HEK293T (cell line): ENCODE data around the gene HOXD11.

Experiments used
- CTCF ChIA-PET: fragments of 350-600 bp; formaldehyde crosslinking; extraction: SDS; loops from one replicate; lab custom pipeline; 2021; ENCODE audit warnings: antibody characterized with exemption, inconsistent platforms; lab: Yijun Ruan, JAX
- POLR2A ChIA-PET: fragments of 350-600 bp; formaldehyde crosslinking; extraction: SDS; loops from one replicate; lab custom pipeline; 2020; ENCODE audit warnings: antibody characterized with exemption, inconsistent platforms; lab: Yijun Ruan, JAX
- DNase-seq: peaks from one replicate; pipeline ENCODE4 v3.0.0; 2012; ENCODE audit warnings: mixed read lengths; ENCODE audit errors: extremely low spot score
- ARNT ChIP-seq: fragments of 450-650 bp; IDR thresholded peaks from 2 replicates; pipeline ENCODE4 v1.6.1; 2017; ENCODE audit warnings: mild to moderate bottlenecking
- BHLHE40 ChIP-seq: fragments of 450-650 bp; IDR thresholded peaks from 2 replicates; pipeline ENCODE4 v1.6.1; 2016; ENCODE audit warnings: mild to moderate bottlenecking, moderate library complexity, borderline replicate concordance
- CTBP1 ChIP-seq: fragments of 450-650 bp; IDR thresholded peaks from 2 replicates; pipeline ENCODE4 v1.6.1; 2016; ENCODE audit warnings: borderline replicate concordance
- ELF4 ChIP-seq: fragments of 450-650 bp; IDR thresholded peaks from 2 replicates; pipeline ENCODE4 v1.6.1; 2017; ENCODE audit warnings: antibody characterized with exemption
- FOXA1 ChIP-seq: fragments of 450-650 bp; IDR thresholded peaks from 2 replicates; pipeline ENCODE4 v1.6.1; 2016; ENCODE audit warnings: mild to moderate bottlenecking
- FOXK2 ChIP-seq: fragments of 450-650 bp; IDR thresholded peaks from 2 replicates; pipeline ENCODE4 v1.6.1; 2016; ENCODE audit warnings: mild to moderate bottlenecking
- FOXM1 ChIP-seq: fragments of 450-650 bp; IDR thresholded peaks from 2 replicates; pipeline ENCODE4 v1.6.1; 2017; ENCODE audit warnings: mild to moderate bottlenecking, borderline replicate concordance
- HDGF ChIP-seq: fragments of 450-650 bp; IDR thresholded peaks from 2 replicates; pipeline ENCODE4 v1.6.1; 2017; ENCODE audit warnings: antibody characterized with exemption, borderline replicate concordance
- L3MBTL2 ChIP-seq: fragments of 450-650 bp; conservative IDR thresholded peaks from 2 replicates; pipeline ENCODE4 v1.6.1; 2016; ENCODE audit warnings: mild to moderate bottlenecking
- LEF1 ChIP-seq: fragments of 450-650 bp; IDR thresholded peaks from 2 replicates; pipeline ENCODE4 v1.6.1; 2017; ENCODE audit warnings: mild to moderate bottlenecking, borderline replicate concordance
- NFRKB ChIP-seq: fragments of 450-650 bp; IDR thresholded peaks from 2 replicates; pipeline ENCODE4 v1.6.1; 2016; ENCODE audit warnings: mild to moderate bottlenecking, moderate library complexity
- SP1 ChIP-seq: fragments of 450-650 bp; IDR thresholded peaks from 2 replicates; pipeline ENCODE4 v1.6.1; 2017
- SUZ12 ChIP-seq: fragments of 450-650 bp; IDR thresholded peaks from 2 replicates; pipeline ENCODE4 v1.6.1; 2016; ENCODE audit warnings: mild to moderate bottlenecking
- TARDBP ChIP-seq: fragments of 450-650 bp; IDR thresholded peaks from 2 replicates; pipeline ENCODE4 v1.6.1; 2016
- ZNF384 ChIP-seq: fragments of 450-650 bp; IDR thresholded peaks from 2 replicates; pipeline ENCODE4 v1.6.1; 2016
- TF ChIP-seq, protein P1 (sequence below): fragments of 450-650 bp; IDR thresholded peaks from 2 replicates; pipeline ENCODE4 v1.6.1; 2016

The HOXD11 gene

DNA sequence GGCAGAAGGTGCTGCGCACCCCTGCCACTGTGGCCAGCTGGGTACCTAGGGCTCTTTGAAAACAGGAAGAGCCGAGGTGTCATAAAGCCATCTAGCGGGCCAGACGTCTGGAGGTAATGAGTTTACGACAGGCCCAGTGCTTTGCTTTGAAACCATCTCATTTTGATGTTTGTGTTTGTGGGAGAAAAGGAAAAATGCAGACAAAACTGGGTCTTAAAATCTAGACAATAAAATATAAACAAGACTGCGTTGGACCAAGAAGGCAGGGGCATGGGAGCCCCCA is 18.6 kb downstream of the HOXD11 start:
- POLR2A ChIA-PET, result interaction anchor here (3.8 kb wide), 1 partner anchor 20 kb away, joined by 24 read pairs; no protein-coding TSS in a partner anchor
- no peak for DNase-seq
- CTCF ChIA-PET, result interaction anchor here (1.9 to 2.8 kb wide), 2 partner anchors 526 to 529 kb away, joined by 6 to 25 read pairs; no protein-coding TSS in a partner anchor
- TF ChIP-seq CTBP1, result no peak
- TF ChIP-seq FOXM1, result no peak
- no peak for TF ChIP-seq HDGF
- no peak for TF ChIP-seq NFRKB
- TF ChIP-seq ARNT, result no peak
- no peak for TF ChIP-seq SUZ12
- TF ChIP-seq BHLHE40, result no peak
- TF ChIP-seq L3MBTL2, result no peak

DNA sequence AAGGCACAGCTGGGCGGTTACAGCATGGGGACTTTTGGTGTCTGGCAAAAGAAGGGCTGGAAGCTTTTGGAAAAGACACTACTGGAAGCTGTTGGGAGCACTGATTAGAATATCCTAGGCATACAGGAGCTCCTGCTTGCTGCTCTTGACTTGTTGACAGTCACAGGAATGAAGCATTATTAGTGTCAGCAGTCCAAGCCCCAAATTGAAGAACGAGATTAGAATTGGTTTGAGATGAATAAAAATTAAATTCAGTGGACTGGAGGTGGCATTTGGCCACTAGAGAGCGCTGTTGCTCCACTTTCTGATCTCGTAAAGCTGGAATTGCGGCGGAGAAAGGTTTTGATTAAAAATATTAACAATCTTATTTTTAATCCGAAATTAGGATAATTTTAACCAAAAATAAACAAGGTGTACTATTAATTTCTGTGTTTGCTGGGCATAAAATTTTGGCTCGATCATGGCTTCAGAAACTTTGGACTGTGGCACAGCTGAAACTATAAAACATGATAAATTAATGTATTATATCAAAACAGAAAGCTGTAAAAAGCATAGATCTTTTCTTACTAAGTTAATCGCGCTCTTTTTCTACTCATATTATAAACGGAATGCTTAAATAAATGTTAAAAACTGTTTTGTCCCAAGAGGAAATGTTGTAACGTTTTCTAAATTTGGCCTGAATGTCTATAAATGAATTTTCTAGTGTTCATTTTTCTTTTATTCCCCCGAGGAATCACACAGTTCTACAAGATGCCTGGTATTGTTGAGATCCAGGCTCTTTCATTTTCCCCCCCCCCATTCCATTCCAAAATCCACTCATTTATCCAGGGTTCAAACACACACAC is 20.1 kb downstream of the HOXD11 start:
- TF ChIP-seq L3MBTL2, result no peak
- TF ChIP-seq NFRKB, result no peak
- TF ChIP-seq ZNF384, result no peak
- no peak for TF ChIP-seq ELF4
- TF ChIP-seq, protein P1, sequence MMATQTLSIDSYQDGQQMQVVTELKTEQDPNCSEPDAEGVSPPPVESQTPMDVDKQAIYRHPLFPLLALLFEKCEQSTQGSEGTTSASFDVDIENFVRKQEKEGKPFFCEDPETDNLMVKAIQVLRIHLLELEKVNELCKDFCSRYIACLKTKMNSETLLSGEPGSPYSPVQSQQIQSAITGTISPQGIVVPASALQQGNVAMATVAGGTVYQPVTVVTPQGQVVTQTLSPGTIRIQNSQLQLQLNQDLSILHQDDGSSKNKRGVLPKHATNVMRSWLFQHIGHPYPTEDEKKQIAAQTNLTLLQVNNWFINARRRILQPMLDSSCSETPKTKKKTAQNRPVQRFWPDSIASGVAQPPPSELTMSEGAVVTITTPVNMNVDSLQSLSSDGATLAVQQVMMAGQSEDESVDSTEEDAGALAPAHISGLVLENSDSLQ, result no peak
- TF ChIP-seq FOXA1, result no peak
- TF ChIP-seq LEF1, result no peak
- no peak for TF ChIP-seq FOXK2
- TF ChIP-seq CTBP1, result no peak
- TF ChIP-seq BHLHE40, result no peak
- no peak for DNase-seq
- POLR2A ChIA-PET, result interaction anchor here (0.8 to 3.8 kb wide), 2 partner anchors 22 to 33 kb away, joined by 3 to 24 read pairs; no protein-coding TSS in a partner anchor
- CTCF ChIA-PET, result interaction anchor here (0.5 to 2.8 kb wide), 16 partner anchors 9 to 688 kb away, joined by 3 to 25 read pairs (median 4); no protein-coding TSS in a partner anchor

DNA sequence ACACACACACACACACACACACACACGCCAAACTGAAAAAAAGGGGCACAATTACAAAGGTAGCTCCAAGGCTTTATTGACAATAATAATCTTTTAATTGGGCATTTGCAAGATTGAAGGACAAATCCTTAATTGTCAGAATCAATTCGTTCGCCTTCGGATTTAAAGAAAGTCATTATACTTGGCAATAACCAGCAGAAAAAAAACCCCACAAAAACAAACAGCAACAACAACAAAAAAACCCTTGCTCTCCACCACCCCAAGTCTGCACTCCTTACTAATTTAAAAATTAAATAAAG is 20.6 kb downstream of the HOXD11 start:
- CTCF ChIA-PET, result interaction anchor here (0.5 to 2.1 kb wide), 9 partner anchors 9 to 526 kb away, joined by 3 to 11 read pairs (median 5); no protein-coding TSS in a partner anchor

DNA sequence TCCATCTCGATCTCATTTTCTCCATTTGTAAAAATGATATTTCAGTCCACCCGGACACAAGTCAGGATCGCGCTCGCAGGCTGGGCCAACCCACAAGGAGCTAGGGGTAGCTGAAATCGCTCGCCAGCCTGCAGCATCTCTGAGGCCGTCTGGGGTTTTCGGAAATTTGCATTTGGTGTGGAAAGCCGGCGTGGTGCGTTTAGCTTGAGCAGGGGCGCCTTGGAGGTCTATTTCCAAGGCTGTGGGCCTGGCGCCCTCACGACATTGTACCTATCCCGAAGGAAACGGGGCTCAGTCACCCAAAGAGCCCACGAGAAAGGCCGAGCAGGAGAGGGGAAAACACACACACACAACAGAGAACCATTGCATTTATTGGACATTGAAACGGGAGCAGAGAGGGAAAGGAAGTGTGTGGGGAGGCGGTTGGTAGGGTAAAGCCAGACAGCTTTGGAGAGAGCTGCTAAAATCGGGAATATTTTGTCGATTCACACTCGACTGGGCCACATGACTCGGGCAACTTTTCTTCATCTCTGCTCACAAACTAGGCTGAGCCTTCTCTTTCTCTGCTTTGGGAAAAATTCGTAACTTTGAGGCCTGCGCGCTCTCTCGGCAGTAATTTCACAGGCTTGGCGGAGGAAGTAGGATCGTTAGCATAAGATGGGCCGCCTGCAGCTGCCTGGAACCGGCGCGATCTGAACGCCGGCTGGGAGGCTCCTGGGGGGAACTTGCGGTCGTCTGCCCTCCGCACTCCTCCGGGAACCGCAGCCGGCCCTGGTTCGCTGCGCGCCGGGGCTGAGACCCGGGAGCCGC is 21.3 kb downstream of the HOXD11 start:
- no peak for TF ChIP-seq ZNF384
- no peak for TF ChIP-seq NFRKB
- TF ChIP-seq SUZ12, result no peak
- no peak for TF ChIP-seq TARDBP
- TF ChIP-seq FOXM1, result no peak
- TF ChIP-seq ELF4, result no peak
- TF ChIP-seq, protein P1, result no peak
- TF ChIP-seq ARNT, result no peak
- no peak for TF ChIP-seq SP1
- CTCF ChIA-PET, result interaction anchor here (0.8 to 2.1 kb wide), 5 partner anchors 8 to 526 kb away, joined by 3 to 10 read pairs (median 5); no protein-coding TSS in a partner anchor
- POLR2A ChIA-PET, result interaction anchor here (3.8 to 5.4 kb wide), 2 partner anchors 23 kb away, joined by 24 to 35 read pairs; partner anchors contain the start of gene HOXD11
- no peak for DNase-seq

More for the DNA sequence above, 20.6 kb downstream of the HOXD11 start:
- POLR2A ChIA-PET, result interaction anchor here (3.8 kb wide), 1 partner anchor 22 kb away, joined by 24 read pairs; no protein-coding TSS in a partner anchor
- TF ChIP-seq FOXM1, result no peak
- TF ChIP-seq L3MBTL2, result no peak
- no peak for TF ChIP-seq NFRKB
- TF ChIP-seq, protein P1, result no peak
- TF ChIP-seq ZNF384, result no peak
- TF ChIP-seq ELF4, result no peak
- TF ChIP-seq FOXA1, result no peak
- TF ChIP-seq LEF1, result no peak
- TF ChIP-seq BHLHE40, result no peak
- TF ChIP-seq FOXK2, result no peak
- TF ChIP-seq SUZ12, result no peak
- no peak for TF ChIP-seq CTBP1
- TF ChIP-seq ARNT, result no peak
- no peak for TF ChIP-seq HDGF
- no peak for TF ChIP-seq TARDBP
- DNase-seq, result no peak

DNA sequence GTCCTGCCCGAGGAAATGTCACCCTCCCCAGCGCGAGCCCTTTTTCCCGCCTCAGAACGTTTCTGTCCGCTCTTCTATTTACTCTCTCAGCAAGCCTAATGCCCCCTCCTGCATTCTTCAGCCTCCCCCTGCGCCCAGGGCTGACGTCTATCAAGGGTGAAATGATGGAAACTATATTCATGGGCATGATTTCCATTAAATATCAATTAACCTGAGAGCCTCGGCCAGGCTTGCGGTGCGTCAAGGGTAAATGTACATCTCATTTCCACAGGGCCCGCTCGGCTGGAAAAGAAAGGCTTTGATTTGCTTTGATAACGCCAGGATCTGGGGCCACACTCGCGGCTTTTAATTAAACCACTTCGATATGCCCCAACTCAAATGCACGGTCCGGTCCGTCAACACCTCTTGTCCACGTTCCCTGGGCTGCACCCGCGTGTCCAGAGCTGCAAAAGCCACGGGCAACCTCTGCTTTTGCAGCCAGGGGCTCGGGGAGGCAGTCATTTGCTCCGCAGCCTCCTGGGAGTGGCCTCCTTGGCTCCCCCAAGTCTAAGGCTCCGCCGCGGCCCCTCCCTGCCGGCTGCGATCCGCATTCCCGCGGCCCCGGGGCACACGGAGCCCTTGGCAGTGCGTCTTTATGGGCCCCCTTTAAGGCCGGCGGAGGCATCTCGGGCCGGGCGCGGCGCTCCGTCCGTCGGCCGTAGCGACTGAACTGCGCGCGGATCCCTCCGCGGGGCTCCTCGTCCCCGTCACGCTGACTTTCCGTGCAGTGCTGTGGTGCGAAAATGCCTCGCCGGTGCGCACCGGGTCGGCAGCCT is 22.1 kb downstream of the HOXD11 start, which contains the start of gene HOXD8:
TSS of gene HOXD8 (plus strand) at position 724 of the 815 bp plus-strand sequence. CDS start 662 bp downstream, outside the sequence.
- POLR2A ChIA-PET, result interaction anchor here (1.4 to 5.4 kb wide), 2 partner anchors 24 to 499 kb away, joined by 3 to 35 read pairs; partner anchors contain the start of gene HOXD11
- CTCF ChIA-PET, result no interaction called here
- TF ChIP-seq FOXK2 (no peak), ZNF384 (no peak), LEF1 (no peak), ELF4 (no peak), FOXA1 (no peak), CTBP1 (peak; percentile 69), SUZ12 (no peak), TARDBP (peak; percentile 83), SP1 (no peak), HDGF (no peak), NFRKB (no peak), FOXM1 (no peak), BHLHE40 (no peak), ARNT (no peak), L3MBTL2 (peak; percentile 83)
- TF ChIP-seq, protein P1, result 0 out of 2 replicates have a peak, but pooled peaks have one; percentile 22
- no peak for DNase-seq
